Smooth muscle cell (in vitro differentiated cells): ENCODE results near the gene HABP4. TPM values are rescaled to one million over a fixed set of nuclear protein-coding genes. Genes with fewer than 3 reads are reported as not detected.
A peak's percentile ranks its signal among the peaks of the same experiment; 100 is the strongest.

Experiments used
- DNase-seq: peaks from one replicate; lab custom pipeline; 2025; ENCODE audit not compliant: unreplicated experiment; lab: John Stamatoyannopoulos, UW
- H2AFZ ChIP-seq: fragments of 200-600 bp; sonication (generic); 2 replicates; pipeline ENCODE4 v1.6.0; 2016; ENCODE audit warnings: antibody characterized with exemption, low read depth, mild to moderate bottlenecking
- H3F3A ChIP-seq: fragments of 200-600 bp; sonication (generic); 2 replicates; pipeline ENCODE4 v1.6.0; 2017; ENCODE audit warnings: antibody characterized with exemption, low read depth
- H3K27ac ChIP-seq: fragments of 200-600 bp; sonication (generic); 2 replicates; pipeline ENCODE4 v1.5.1; 2016; ENCODE audit warnings: low read depth, mild to moderate bottlenecking
- H3K27me3 ChIP-seq: fragments of 200-600 bp; sonication (generic); 2 replicates; pipeline ENCODE4 v1.6.1; 2016; ENCODE audit warnings: low read depth, mild to moderate bottlenecking
- H3K36me3 ChIP-seq: fragments of 200-600 bp; sonication (generic); 2 replicates; pipeline ENCODE4 v1.5.1; 2016; ENCODE audit warnings: low read depth
- H3K4me1 ChIP-seq: fragments of 200-600 bp; sonication (generic); 2 replicates; pipeline ENCODE4 v1.5.1; 2016; ENCODE audit warnings: low read depth
- H3K4me2 ChIP-seq: fragments of 200-600 bp; sonication (generic); 2 replicates; pipeline ENCODE4 v1.6.0; 2016; ENCODE audit warnings: mild to moderate bottlenecking
- H3K4me3 ChIP-seq: fragments of 200-600 bp; sonication (generic); 2 replicates; pipeline ENCODE4 v1.5.1; 2016; ENCODE audit warnings: mild to moderate bottlenecking
- H3K79me2 ChIP-seq: fragments of 200-600 bp; sonication (generic); 2 replicates; pipeline ENCODE4 v1.6.0; 2016; ENCODE audit warnings: low read depth, mild to moderate bottlenecking
- H3K9ac ChIP-seq: fragments of 200-600 bp; sonication (generic); 2 replicates; pipeline ENCODE4 v1.6.0; 2016; ENCODE audit warnings: low read depth
- H3K9me3 ChIP-seq: fragments of 200-600 bp; sonication (generic); replicated peaks from 2 replicates; pipeline ENCODE4 v1.5.1; 2016; ENCODE audit warnings: low read depth
- H4K20me1 ChIP-seq: fragments of 200-600 bp; sonication (generic); 2 replicates; pipeline ENCODE4 v1.6.0; 2016; ENCODE audit warnings: low read depth
- CTCF ChIP-seq: fragments of 200-600 bp; sonication (generic); IDR thresholded peaks from 2 replicates; pipeline ENCODE4 v1.5.1; 2017; ENCODE audit warnings: borderline replicate concordance, mild to moderate bottlenecking, antibody characterized with exemption; ENCODE audit not compliant: insufficient read depth, poor library complexity, severe bottlenecking
- WGBS: methylation state at CpG from one replicate; pipeline ENCODE4 v1.1.7; 2016; ENCODE audit warnings: low lambda C conversion rate; 5-methylcytosine and 5-hydroxymethylcytosine counted together
- polyA plus RNA-seq: library from polyadenylated mRNA; unstranded; fragments of >200 nt; fragmentation: Nextera tagmentation; extraction: Ambion mirVana; gene quantifications from 2 replicates; pipeline ENCODE4 v1.2.1, GENCODE V29; 2016
- total RNA-seq: library from RNA; depleted of rRNA; stranded (reverse); fragments of >200 nt; gene quantifications from 2 replicates; pipeline ENCODE4 v1.2.3, GENCODE V29; 2014

The HABP4 gene
- total and polyA plus RNA-seq, 2 experiments from 2014 or later, result 13.5 to 26.8 TPM

GRCh38 chr9:96440671-96441199 is 9.2 kb upstream of the HABP4 start:
- Histone ChIP-seq H3K4me3 (no peak overlapping the region), H3K27ac (no peak overlapping the region), H3K79me2 (no peaks in the 10 kb centered on the region), H2AFZ (no peak overlapping the region), H4K20me1 (no peaks in the 10 kb centered on the region), H3K36me3 (no peaks in the 10 kb centered on the region), H3K4me1 (no peaks in the 10 kb centered on the region), H3F3A (no peaks in the 10 kb centered on the region), H3K9me3 (no peaks in the 10 kb centered on the region), H3K4me2 (no peak overlapping the region), H3K27me3 (no peaks in the 10 kb centered on the region), H3K9ac (no peak overlapping the region)
- no peak for TF ChIP-seq CTCF
- DNase-seq, result no peak
- WGBS, result 94% methylated on average over 5 of the region's 5 CpGs

- no peak overlapping the region for H3K4me3 ChIP-seq
- no peaks in the 10 kb centered on the region for H4K20me1 ChIP-seq
- H3K36me3 ChIP-seq, result no peaks in the 10 kb centered on the region
- no peaks in the 10 kb centered on the region for H3K4me1 ChIP-seq
- H3K9me3 ChIP-seq, result no peaks in the 10 kb centered on the region
- 92% methylated on average over 5 of the region's 5 CpGs for WGBS
- H2AFZ ChIP-seq, result no peak overlapping the region
- no peaks in the 10 kb centered on the region for H3K79me2 ChIP-seq
- no peak overlapping the region for H3K27ac ChIP-seq
- TF ChIP-seq CTCF, result peak; percentile 33
- no peak overlapping the region for H3K9ac ChIP-seq
- H3F3A ChIP-seq, result no peaks in the 10 kb centered on the region
- no peak overlapping the region for H3K4me2 ChIP-seq
- H3K27me3 ChIP-seq, result no peaks in the 10 kb centered on the region
- no peak for DNase-seq
Observed at GRCh38 chr9:96441798-96442445, 8.0 kb upstream of the HABP4 start.

- Histone ChIP-seq H3K4me3 (no peak overlapping the region), H3K36me3 (no peaks in the 10 kb centered on the region), H2AFZ (no peak overlapping the region), H3K27me3 (no peaks in the 10 kb centered on the region), H3K4me1 (no peaks in the 10 kb centered on the region), H3K9me3 (no peaks in the 10 kb centered on the region), H3K27ac (no peak overlapping the region), H3F3A (no peaks in the 10 kb centered on the region), H3K79me2 (no peaks in the 10 kb centered on the region), H3K9ac (no peak overlapping the region), H4K20me1 (no peaks in the 10 kb centered on the region), H3K4me2 (no peak overlapping the region)
- TF ChIP-seq CTCF, result no peak
- DNase-seq, result no peak
- 86% methylated on average over 3 of the region's 3 CpGs for WGBS
Observed at GRCh38 chr9:96442491-96442890, 7.5 kb upstream of the HABP4 start.

- DNase-seq, result no peak
Observed at GRCh38 chr9:96447406-96447805, 2.6 kb upstream of the HABP4 start.

More at GRCh38 chr9:96447406-96447805, 2.6 kb upstream of the HABP4 start:
- Histone ChIP-seq H3K9me3 (no peaks in the 10 kb centered on the region), H2AFZ (peak overlapping the region; percentile 75), H3K27me3 (no peaks in the 10 kb centered on the region), H3K27ac (no peak overlapping the region), H3K36me3 (no peaks in the 10 kb centered on the region), H3F3A (no peaks in the 10 kb centered on the region), H3K4me1 (no peaks in the 10 kb centered on the region), H4K20me1 (peaks cover 15% of the 10 kb centered on the region), H3K79me2 (peaks cover 15% of the 10 kb centered on the region), H3K9ac (no peak overlapping the region), H3K4me2 (no peak overlapping the region), H3K4me3 (no peak overlapping the region)
- no peak for TF ChIP-seq CTCF
- 55% methylated on average over 3 of the region's 3 CpGs for WGBS
